Parathyroid adenoma (tissue), 2 donors: ENCODE results near the gene CYTH4.

Experiments used
- H2AFZ ChIP-seq: fragments of 300-600 bp; sonication (generic); one replicate; pipeline ENCODE4 v1.7.0; 2017; ENCODE audit warnings: antibody characterized with exemption, mild to moderate bottlenecking
- H3K27ac ChIP-seq: fragments of 300-600 bp; sonication (generic); one replicate; pipeline ENCODE4 v1.7.0; 2017
- H3K27me3 ChIP-seq: fragments of 300-600 bp; sonication (generic); one replicate; pipeline ENCODE4 v1.7.0; 2017; ENCODE audit warnings: low read length; ENCODE audit not compliant: control insufficient read depth, insufficient read depth
- H3K36me3 ChIP-seq: fragments of 300-600 bp; sonication (generic); one replicate; pipeline ENCODE4 v1.7.0; 2017; ENCODE audit warnings: low read length; ENCODE audit not compliant: control insufficient read depth, insufficient read depth
- H3K4me1 ChIP-seq: fragments of 300-600 bp; sonication (generic); one replicate; pipeline ENCODE4 v1.7.0; 2017; ENCODE audit warnings: control low read depth
- H3K4me2 ChIP-seq: fragments of 300-600 bp; sonication (generic); one replicate; pipeline ENCODE4 v1.7.0; 2017; ENCODE audit warnings: low read length
- H3K4me3 ChIP-seq: fragments of 300-600 bp; sonication (generic); one replicate; pipeline ENCODE4 v1.7.0; 2017; ENCODE audit warnings: low read depth, low read length
- H3K79me2 ChIP-seq: fragments of 300-600 bp; sonication (generic); one replicate; pipeline ENCODE4 v1.7.0; 2017; ENCODE audit warnings: control low read depth
- H3K9ac ChIP-seq: fragments of 300-600 bp; sonication (generic); one replicate; pipeline ENCODE4 v1.7.0; 2017; ENCODE audit warnings: mild to moderate bottlenecking
- H3K9me3 ChIP-seq: fragments of 300-600 bp; sonication (generic); one replicate; pipeline ENCODE4 v1.7.0; 2017; ENCODE audit warnings: low read length; ENCODE audit not compliant: control insufficient read depth
- CTCF ChIP-seq: fragments of 300-600 bp; sonication (generic); IDR thresholded peaks from one replicate; pipeline ENCODE4 v1.7.0; 2017; ENCODE audit warnings: antibody characterized with exemption, mild to moderate bottlenecking
- donor health status: primary hyperparathyroidism.

The CYTH4 gene

GRCh38 chr22:37362621-37363020 is 80.3 kb downstream of the CYTH4 start:
- H3K4me1 ChIP-seq = no peaks in the 10 kb centered on the region
- TF ChIP-seq CTCF = no peak
- H3K79me2 ChIP-seq = no peaks in the 10 kb centered on the region

GRCh38 chr22:37363261-37363992 is 81.1 kb downstream of the CYTH4 start:
- Histone ChIP-seq H3K9ac (no peak overlapping the region), H3K27me3 (no peaks in the 10 kb centered on the region), H2AFZ (no peak overlapping the region), H3K9me3 (no peaks in the 10 kb centered on the region), H3K4me3 (no peak overlapping the region), H3K4me1 (no peaks in the 10 kb centered on the region), H3K36me3 (no peaks in the 10 kb centered on the region), H3K4me2 (no peak overlapping the region), H3K79me2 (no peaks in the 10 kb centered on the region), H3K27ac (no peak overlapping the region)
- no peak for TF ChIP-seq CTCF

More at GRCh38 chr22:37362621-37363020, 80.3 kb downstream of the CYTH4 start:
- Histone ChIP-seq H3K9ac (no peak overlapping the region), H3K4me2 (no peak overlapping the region), H3K36me3 (no peaks in the 10 kb centered on the region), H3K9me3 (no peaks in the 10 kb centered on the region), H3K27ac (no peak overlapping the region), H3K27me3 (no peaks in the 10 kb centered on the region), H3K4me3 (no peak overlapping the region), H2AFZ (no peak overlapping the region)
